ENCODE data around the gene GTF2A1L. TPM values are rescaled to one million over a fixed set of nuclear protein-coding genes. Genes with fewer than 3 reads are reported as not detected.
"Not testable (repeated sequence)": the region's sequence is repeated elsewhere in the genome, so short reads cannot be mapped to it uniquely, and the experiment has no call there.

GTF2A1L gene
- total RNA-seq, 1 donor from 2014 or later = not detected

DNA sequence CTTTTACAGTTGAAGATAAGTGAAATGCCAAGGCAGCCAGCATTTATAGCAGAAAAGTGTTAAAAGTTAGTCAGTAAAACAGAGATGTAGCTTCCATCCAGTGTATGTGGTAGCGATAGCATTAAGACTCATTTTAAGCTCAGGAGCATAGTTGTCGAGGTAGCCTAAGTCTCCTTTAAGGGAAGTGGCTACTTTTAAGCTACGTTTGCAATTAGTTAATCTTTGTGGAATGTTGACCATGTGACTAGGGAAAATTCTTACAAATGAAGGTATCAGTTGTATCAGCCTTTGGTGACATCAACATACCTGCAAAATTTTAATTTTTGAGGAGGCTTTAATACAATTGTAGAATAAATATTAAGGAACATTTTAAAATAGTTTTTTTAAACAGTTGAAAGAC is 76.0 kb downstream of the GTF2A1L start:
- intact Hi-C loops (cut with DNase I) = no loop called here
- TF ChIP-seq, protein P1, sequence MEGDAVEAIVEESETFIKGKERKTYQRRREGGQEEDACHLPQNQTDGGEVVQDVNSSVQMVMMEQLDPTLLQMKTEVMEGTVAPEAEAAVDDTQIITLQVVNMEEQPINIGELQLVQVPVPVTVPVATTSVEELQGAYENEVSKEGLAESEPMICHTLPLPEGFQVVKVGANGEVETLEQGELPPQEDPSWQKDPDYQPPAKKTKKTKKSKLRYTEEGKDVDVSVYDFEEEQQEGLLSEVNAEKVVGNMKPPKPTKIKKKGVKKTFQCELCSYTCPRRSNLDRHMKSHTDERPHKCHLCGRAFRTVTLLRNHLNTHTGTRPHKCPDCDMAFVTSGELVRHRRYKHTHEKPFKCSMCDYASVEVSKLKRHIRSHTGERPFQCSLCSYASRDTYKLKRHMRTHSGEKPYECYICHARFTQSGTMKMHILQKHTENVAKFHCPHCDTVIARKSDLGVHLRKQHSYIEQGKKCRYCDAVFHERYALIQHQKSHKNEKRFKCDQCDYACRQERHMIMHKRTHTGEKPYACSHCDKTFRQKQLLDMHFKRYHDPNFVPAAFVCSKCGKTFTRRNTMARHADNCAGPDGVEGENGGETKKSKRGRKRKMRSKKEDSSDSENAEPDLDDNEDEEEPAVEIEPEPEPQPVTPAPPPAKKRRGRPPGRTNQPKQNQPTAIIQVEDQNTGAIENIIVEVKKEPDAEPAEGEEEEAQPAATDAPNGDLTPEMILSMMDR (IDR thresholded peaks at IDR 0.05) = no peak
- no peaks in the 10 kb centered on the region for H3K9me3 ChIP-seq
- ATAC-seq = no peak
- no peaks in the 10 kb centered on the region for H3K36me3 ChIP-seq
- no peaks in the 10 kb centered on the region for H3K27me3 ChIP-seq
- H3K27ac ChIP-seq = no peak overlapping the region
- H3K4me1 ChIP-seq = no peaks in the 10 kb centered on the region
- no peak for DNase-seq
- H3K4me3 ChIP-seq = no peak overlapping the region

DNA sequence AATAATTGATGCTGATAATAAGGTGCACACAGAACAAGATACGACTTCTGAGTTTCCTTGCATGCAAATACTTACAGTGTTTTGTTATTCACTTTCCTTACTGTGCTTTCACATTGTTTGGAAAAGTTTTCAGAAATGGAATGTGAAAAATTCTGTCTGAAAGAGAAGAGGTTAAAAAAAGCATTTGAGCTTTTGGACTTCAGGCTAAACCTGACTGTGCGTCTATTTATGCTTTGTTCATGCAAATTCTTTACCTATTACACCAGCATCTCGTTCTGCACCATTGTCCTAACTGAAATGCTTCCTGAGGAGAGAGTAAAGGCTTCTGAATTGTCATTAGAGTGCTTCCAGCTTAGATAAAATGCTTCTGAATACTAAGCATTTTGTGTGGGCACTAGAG is 76.5 kb downstream of the GTF2A1L start:
- intact Hi-C loops (cut with DNase I) = no loop called here
- TF ChIP-seq, protein P1 (IDR thresholded peaks at IDR 0.05) = no peak
- DNase-seq = no peak
- Histone ChIP-seq H3K9me3 (no peaks in the 10 kb centered on the region), H3K4me3 (no peak overlapping the region), H3K4me1 (no peaks in the 10 kb centered on the region), H3K36me3 (no peaks in the 10 kb centered on the region), H3K27ac (no peak overlapping the region), H3K27me3 (no peaks in the 10 kb centered on the region)
- ATAC-seq = no peak

DNA sequence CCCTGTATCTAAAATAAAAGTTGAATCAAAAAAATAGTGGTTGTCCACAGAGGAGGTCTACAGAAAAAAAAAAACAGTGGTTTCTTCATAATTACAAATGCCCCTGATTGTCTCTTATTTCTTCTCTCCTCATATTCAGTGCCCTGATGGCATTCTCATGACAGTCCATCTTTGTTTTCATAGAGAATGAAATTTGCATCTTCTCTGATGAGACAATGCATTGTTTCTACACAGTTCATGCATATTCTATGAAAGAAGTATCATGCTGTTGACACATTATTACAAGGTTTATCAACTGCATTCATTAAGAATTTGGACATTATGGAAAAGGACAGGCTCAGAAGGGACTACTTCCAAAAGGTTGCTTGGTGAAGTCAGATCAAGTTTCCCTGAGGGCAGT is 78.3 kb downstream of the GTF2A1L start:
- no peak for ATAC-seq
- Histone ChIP-seq H3K4me1 (no peaks in the 10 kb centered on the region), H3K27ac (no peak overlapping the region), H3K27me3 (no peaks in the 10 kb centered on the region), H3K4me3 (no peak overlapping the region), H3K9me3 (no peaks in the 10 kb centered on the region), H3K36me3 (no peaks in the 10 kb centered on the region)
- intact Hi-C loops (cut with DNase I) = no loop called here
- no peak for DNase-seq
- TF ChIP-seq, protein P1 (IDR thresholded peaks at IDR 0.05) = no peak

DNA sequence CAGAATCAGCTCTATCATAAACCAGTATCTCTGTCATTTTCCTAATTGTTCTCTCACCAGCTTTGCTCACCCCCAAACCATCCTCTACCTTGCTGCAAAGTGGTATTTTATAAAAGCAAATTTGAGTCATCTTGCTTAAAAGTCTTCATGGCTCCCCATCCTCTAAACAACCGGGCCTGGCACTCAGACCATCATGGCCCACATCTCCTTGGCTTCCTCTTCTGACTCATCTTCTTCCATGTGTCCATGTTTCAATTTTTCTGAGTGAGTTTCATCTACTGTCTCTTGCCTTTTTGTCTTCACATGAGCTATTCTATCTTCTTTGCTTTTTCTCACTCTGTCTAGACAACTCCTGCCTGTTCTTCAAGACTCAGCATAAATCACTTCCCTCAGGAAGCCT is 79.2 kb downstream of the GTF2A1L start:
- H3K27ac ChIP-seq = no peak overlapping the region
- H3K27me3 ChIP-seq = no peaks in the 10 kb centered on the region
- intact Hi-C loops (cut with DNase I) = no loop called here
- DNase-seq (no peak), ATAC-seq (no peak)
- TF ChIP-seq, protein P1 (IDR thresholded peaks at IDR 0.05) = no peak
- H3K4me1 ChIP-seq = no peaks in the 10 kb centered on the region
- H3K4me3 ChIP-seq = no peak overlapping the region
- H3K9me3 ChIP-seq = no peaks in the 10 kb centered on the region
- no peaks in the 10 kb centered on the region for H3K36me3 ChIP-seq

DNA sequence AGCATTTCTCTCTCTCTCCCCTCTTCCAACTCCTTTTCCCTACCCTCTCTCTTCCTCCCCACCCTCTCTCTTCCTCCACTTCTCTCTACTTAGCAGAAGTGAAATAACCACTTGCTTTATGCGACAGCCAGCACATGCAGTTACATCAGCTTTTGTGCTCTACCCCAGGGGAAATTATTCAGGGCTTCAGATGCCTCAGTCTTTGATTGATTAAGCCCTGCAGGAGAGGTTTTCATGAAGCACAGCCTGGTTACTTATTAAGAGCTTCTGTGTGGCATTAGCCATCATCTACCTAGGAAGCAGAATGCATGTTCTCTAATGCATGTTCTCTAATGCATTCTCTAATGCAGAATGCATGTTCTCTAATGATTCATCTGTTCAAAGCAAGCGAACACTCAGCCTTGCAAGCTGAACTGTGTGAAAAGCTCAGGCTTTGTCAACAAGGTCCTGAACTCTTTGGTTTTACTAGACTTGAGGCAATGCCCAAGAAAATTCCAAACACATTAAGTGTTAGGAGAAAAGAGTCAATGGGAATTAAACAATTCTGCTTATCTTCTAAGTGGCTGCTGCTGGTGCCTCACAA is 81.8 kb downstream of the GTF2A1L start:
- H3K9me3 ChIP-seq = no peaks in the 10 kb centered on the region
- no peak overlapping the region for H3K27ac ChIP-seq
- H3K4me1 ChIP-seq = no peaks in the 10 kb centered on the region
- no peaks in the 10 kb centered on the region for H3K36me3 ChIP-seq
- intact Hi-C loops (cut with DNase I) = no loop called here
- ATAC-seq (no peak), DNase-seq (no peak)
- H3K4me3 ChIP-seq = no peak overlapping the region
- no peaks in the 10 kb centered on the region for H3K27me3 ChIP-seq
- TF ChIP-seq, protein P1 (IDR thresholded peaks at IDR 0.05) = no peak

DNA sequence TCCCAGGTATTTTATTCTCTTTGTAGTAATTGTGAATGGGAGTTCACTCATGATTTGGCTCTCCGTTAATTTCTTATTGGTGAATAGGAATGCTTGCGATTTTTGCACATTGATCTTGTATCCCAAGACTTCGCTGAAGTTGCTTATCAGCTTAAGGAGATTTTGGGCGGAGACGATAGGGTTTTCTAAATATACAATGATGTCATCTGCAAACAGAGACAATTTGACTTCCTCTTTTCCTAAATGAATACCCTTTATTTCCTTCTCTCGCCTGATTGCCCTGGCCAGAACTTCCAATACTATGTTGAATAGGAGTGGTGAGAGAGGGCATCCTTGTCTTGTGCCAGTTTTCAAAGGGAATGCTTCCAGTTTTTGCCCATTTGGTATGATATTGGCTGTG is 86.0 kb downstream of the GTF2A1L start:
- H3K27ac ChIP-seq; H3K9me3 ChIP-seq; ATAC-seq; H3K4me1 ChIP-seq; intact Hi-C loops (cut with DNase I); H3K27me3 ChIP-seq; DNase-seq; H3K4me3 ChIP-seq; H3K36me3 ChIP-seq: not testable (repeated sequence)
